C4-2B (cell line): Measurements from ENCODE around the gene GALNT13.

Experiments used
- ZFX ChIP-seq: fragments of 450-650 bp; IDR thresholded peaks from 2 replicates; pipeline ENCODE4 v1.6.1; 2017
- TF ChIP-seq, protein P1 (sequence below): fragments of 450-650 bp; conservative IDR thresholded peaks from 2 replicates; pipeline ENCODE4 v1.5.1; 2017; ENCODE audit warnings: mild to moderate bottlenecking

- TF ChIP-seq, protein P1, sequence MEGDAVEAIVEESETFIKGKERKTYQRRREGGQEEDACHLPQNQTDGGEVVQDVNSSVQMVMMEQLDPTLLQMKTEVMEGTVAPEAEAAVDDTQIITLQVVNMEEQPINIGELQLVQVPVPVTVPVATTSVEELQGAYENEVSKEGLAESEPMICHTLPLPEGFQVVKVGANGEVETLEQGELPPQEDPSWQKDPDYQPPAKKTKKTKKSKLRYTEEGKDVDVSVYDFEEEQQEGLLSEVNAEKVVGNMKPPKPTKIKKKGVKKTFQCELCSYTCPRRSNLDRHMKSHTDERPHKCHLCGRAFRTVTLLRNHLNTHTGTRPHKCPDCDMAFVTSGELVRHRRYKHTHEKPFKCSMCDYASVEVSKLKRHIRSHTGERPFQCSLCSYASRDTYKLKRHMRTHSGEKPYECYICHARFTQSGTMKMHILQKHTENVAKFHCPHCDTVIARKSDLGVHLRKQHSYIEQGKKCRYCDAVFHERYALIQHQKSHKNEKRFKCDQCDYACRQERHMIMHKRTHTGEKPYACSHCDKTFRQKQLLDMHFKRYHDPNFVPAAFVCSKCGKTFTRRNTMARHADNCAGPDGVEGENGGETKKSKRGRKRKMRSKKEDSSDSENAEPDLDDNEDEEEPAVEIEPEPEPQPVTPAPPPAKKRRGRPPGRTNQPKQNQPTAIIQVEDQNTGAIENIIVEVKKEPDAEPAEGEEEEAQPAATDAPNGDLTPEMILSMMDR, result no peak
- no peak for TF ChIP-seq ZFX
These were observed 262.1 kb downstream of the GALNT13 start for GRCh38 chr2:154133823-154134222.
